ENCODE data around the gene RNF135. TPM values are rescaled to one million over a fixed set of nuclear protein-coding genes. Genes with fewer than 3 reads are reported as not detected.
"Not testable (repeated sequence)": the region's sequence is repeated elsewhere in the genome, so short reads cannot be mapped to it uniquely, and the experiment has no call there.

The RNF135 gene
- polyA plus RNA-seq, 1 donor from 2014 or later = 0.17 TPM

GRCh38 chr17:30961209-30962188 lies 9.3 kb upstream of the RNF135 start:
- Histone ChIP-seq H3K36me3 (ENCODE audit: insufficient read depth, low read length) (no peaks in the 10 kb centered on the region), H2AFZ (ENCODE audit: low read depth, low read length) (no peak overlapping the region), H3K4me3 (ENCODE audit: low read length) (no peak overlapping the region), H3K4me2 (ENCODE audit: low read length) (no peak overlapping the region), H3F3A (ENCODE audit: insufficient read depth, low read length, poor library complexity, severe bottlenecking) (no peaks in the 10 kb centered on the region), H3K9ac (ENCODE audit: low read length) (no peak overlapping the region), H3K79me2 (replicated peaks; ENCODE audit: insufficient read depth, low read length) (no peaks in the 10 kb centered on the region), H4K20me1 (ENCODE audit: insufficient read depth) (no peaks in the 10 kb centered on the region), H3K27ac (ENCODE audit: low read length) (no peak overlapping the region), H3K9me3 (ENCODE audit: low read length) (no peaks in the 10 kb centered on the region), H3K9me2 (ENCODE audit: insufficient read depth, low read length) (no peaks in the 10 kb centered on the region), H3K27me3 (ENCODE audit: insufficient read depth, low read depth, low read length) (no peaks in the 10 kb centered on the region)
- no peak for TF ChIP-seq EP300 (conservative IDR thresholded peaks at IDR 0.05; ENCODE audit: poor library complexity, severe bottlenecking)
- no peak for TF ChIP-seq TAF1 (IDR thresholded peaks at IDR 0.05; ENCODE audit: low read depth)
- TF ChIP-seq CTCF (IDR thresholded peaks at IDR 0.05; ENCODE audit: poor library complexity, severe bottlenecking) = no peak
- TF ChIP-seq SMC3 (conservative IDR thresholded peaks at IDR 0.05; ENCODE audit: poor library complexity) = no peak
- no peak for TF ChIP-seq MXI1 (conservative IDR thresholded peaks at IDR 0.05; ENCODE audit: poor library complexity, severe bottlenecking)
- no peak for TF ChIP-seq RAD21 (conservative IDR thresholded peaks at IDR 0.05)
- no peak for TF ChIP-seq REST (IDR thresholded peaks at IDR 0.05; ENCODE audit: borderline replicate concordance)
- no peak for TF ChIP-seq POLR2AphosphoS5 (IDR thresholded peaks at IDR 0.05)
- no peak for TF ChIP-seq EZH2 (IDR thresholded peaks at IDR 0.05; ENCODE audit: borderline replicate concordance, insufficient read depth, low read length, poor library complexity, severe bottlenecking)

- H4K20me1 ChIP-seq (ENCODE audit: insufficient read depth); H3K79me2 ChIP-seq (replicated peaks; ENCODE audit: insufficient read depth, low read length); H3K27me3 ChIP-seq (ENCODE audit: insufficient read depth, low read depth, low read length); H3K9me3 ChIP-seq (ENCODE audit: low read length); H3K4me3 ChIP-seq (ENCODE audit: low read length); H3K36me3 ChIP-seq (ENCODE audit: insufficient read depth, low read length); H3K9ac ChIP-seq (ENCODE audit: low read length); H3K27ac ChIP-seq (ENCODE audit: low read length); H3K4me2 ChIP-seq (ENCODE audit: low read length); H2AFZ ChIP-seq (ENCODE audit: low read depth, low read length); H3F3A ChIP-seq (ENCODE audit: insufficient read depth, low read length, poor library complexity, severe bottlenecking); H3K9me2 ChIP-seq (ENCODE audit: insufficient read depth, low read length): not testable (repeated sequence)
Observed at GRCh38 chr17:30964312-30964711, 6.5 kb upstream of the RNF135 start.
